ENCODE data around the gene CX3CL1. TPM values are rescaled to one million over a fixed set of nuclear protein-coding genes. Genes with fewer than 3 reads are reported as not detected.
A peak's percentile ranks its signal among the peaks of the same experiment; 100 is the strongest.

Gene CX3CL1
- total RNA-seq, 2 experiments from 2014 or later: 0.14 TPM; not detected in 1

- no peaks in the 10 kb centered on the region for H3K36me3 Mint-ChIP-seq
- H3K4me3 Mint-ChIP-seq: no peak overlapping the region
- H3K9me3 Mint-ChIP-seq: no peaks in the 10 kb centered on the region
- no peak for DNase-seq
- peaks cover 25% of the 10 kb centered on the region for H3K4me1 Mint-ChIP-seq
- no peak overlapping the region for H3K27ac Mint-ChIP-seq
- H3K27me3 Mint-ChIP-seq: peaks cover 57% of the 10 kb centered on the region
Measured at GRCh38 chr16:57348327-57348726, 24.0 kb upstream of the CX3CL1 start.

GRCh38 chr16:57349212-57350031 lies 22.9 kb upstream of the CX3CL1 start:
- Mint-ChIP-seq H3K9me3 (no peaks in the 10 kb centered on the region), H3K4me1 (peaks cover 25% of the 10 kb centered on the region), H3K36me3 (no peaks in the 10 kb centered on the region), H3K27ac (no peak overlapping the region), H3K4me3 (peak overlapping the region; percentile 15), H3K27me3 (peaks cover 52% of the 10 kb centered on the region)
- DNase-seq: peak; percentile 38

- no peaks in the 10 kb centered on the region for H3K36me3 Mint-ChIP-seq
- no peaks in the 10 kb centered on the region for H3K9me3 Mint-ChIP-seq
- no peak for DNase-seq
- H3K27me3 Mint-ChIP-seq: peaks cover 28% of the 10 kb centered on the region
- H3K4me3 Mint-ChIP-seq: no peak overlapping the region
- H3K27ac Mint-ChIP-seq: no peak overlapping the region
- peaks cover 19% of the 10 kb centered on the region for H3K4me1 Mint-ChIP-seq
Measured at GRCh38 chr16:57352636-57353047, 19.6 kb upstream of the CX3CL1 start.

- H3K4me3 Mint-ChIP-seq: no peak overlapping the region
- no peak for DNase-seq
- no peaks in the 10 kb centered on the region for H3K9me3 Mint-ChIP-seq
- H3K27me3 Mint-ChIP-seq: peaks cover 11% of the 10 kb centered on the region
- no peaks in the 10 kb centered on the region for H3K36me3 Mint-ChIP-seq
- H3K4me1 Mint-ChIP-seq: peaks cover 22% of the 10 kb centered on the region
- no peak overlapping the region for H3K27ac Mint-ChIP-seq
Measured at GRCh38 chr16:57354311-57354710, 18.0 kb upstream of the CX3CL1 start.

GRCh38 chr16:57355898-57356414 lies 16.3 kb upstream of the CX3CL1 start:
- no peaks in the 10 kb centered on the region for H3K9me3 Mint-ChIP-seq
- peaks cover 5% of the 10 kb centered on the region for H3K27me3 Mint-ChIP-seq
- no peak overlapping the region for H3K27ac Mint-ChIP-seq
- no peak for DNase-seq
- no peak overlapping the region for H3K4me3 Mint-ChIP-seq
- peaks cover 16% of the 10 kb centered on the region for H3K4me1 Mint-ChIP-seq
- H3K36me3 Mint-ChIP-seq: no peaks in the 10 kb centered on the region

- no peaks in the 10 kb centered on the region for H3K9me3 Mint-ChIP-seq
- DNase-seq: no peak
- peaks cover 16% of the 10 kb centered on the region for H3K4me1 Mint-ChIP-seq
- H3K27me3 Mint-ChIP-seq: peaks cover 5% of the 10 kb centered on the region
- H3K27ac Mint-ChIP-seq: no peak overlapping the region
- no peak overlapping the region for H3K4me3 Mint-ChIP-seq
- no peaks in the 10 kb centered on the region for H3K36me3 Mint-ChIP-seq
Measured at GRCh38 chr16:57356547-57356946, 15.7 kb upstream of the CX3CL1 start.

GRCh38 chr16:57357330-57358085 lies 14.8 kb upstream of the CX3CL1 start:
- DNase-seq: no peak
- peaks cover 16% of the 10 kb centered on the region for H3K4me1 Mint-ChIP-seq
- H3K27me3 Mint-ChIP-seq: peaks cover 5% of the 10 kb centered on the region
- H3K4me3 Mint-ChIP-seq: peak overlapping the region; percentile 2
- no peaks in the 10 kb centered on the region for H3K9me3 Mint-ChIP-seq
- H3K27ac Mint-ChIP-seq: peak overlapping the region; percentile 71
- no peaks in the 10 kb centered on the region for H3K36me3 Mint-ChIP-seq

- peaks cover 5% of the 10 kb centered on the region for H3K27me3 Mint-ChIP-seq
- no peak for DNase-seq
- H3K36me3 Mint-ChIP-seq: no peaks in the 10 kb centered on the region
- H3K27ac Mint-ChIP-seq: peak overlapping the region; percentile 71
- peak overlapping the region; percentile 2 for H3K4me3 Mint-ChIP-seq
- H3K4me1 Mint-ChIP-seq: peaks cover 16% of the 10 kb centered on the region
- H3K9me3 Mint-ChIP-seq: no peaks in the 10 kb centered on the region
Measured at GRCh38 chr16:57358086-57358420, 14.2 kb upstream of the CX3CL1 start.

- Mint-ChIP-seq H3K4me1 (peaks cover 16% of the 10 kb centered on the region), H3K9me3 (no peaks in the 10 kb centered on the region), H3K36me3 (no peaks in the 10 kb centered on the region), H3K27ac (peak within 1 kb of the TSS; percentile 71), H3K27me3 (peaks cover 5% of the 10 kb centered on the region), H3K4me3 (peak within 1 kb of the TSS; percentile 29)
- peak; percentile 36 for DNase-seq
Measured at GRCh38 chr16:57358527-57359095, 13.7 kb upstream of the CX3CL1 start, which contains the start of gene CCL22. CCL22 (plus strand) TSS chr16:57358783; CDS start chr16:57358817, 34 bp downstream.

- peaks cover 8% of the 10 kb centered on the region for H3K27me3 Mint-ChIP-seq
- H3K4me1 Mint-ChIP-seq: peaks cover 16% of the 10 kb centered on the region
- H3K9me3 Mint-ChIP-seq: no peaks in the 10 kb centered on the region
- no peaks in the 10 kb centered on the region for H3K36me3 Mint-ChIP-seq
- DNase-seq: no peak
- no peak overlapping the region for H3K4me3 Mint-ChIP-seq
- H3K27ac Mint-ChIP-seq: no peak overlapping the region
Measured at GRCh38 chr16:57360321-57360935, 11.9 kb upstream of the CX3CL1 start.

- Mint-ChIP-seq H3K9me3 (no peaks in the 10 kb centered on the region), H3K27me3 (peaks cover 8% of the 10 kb centered on the region), H3K27ac (no peak overlapping the region), H3K4me3 (no peak overlapping the region), H3K4me1 (peaks cover 16% of the 10 kb centered on the region), H3K36me3 (no peaks in the 10 kb centered on the region)
- no peak for DNase-seq
Measured at GRCh38 chr16:57361404-57361803, 10.9 kb upstream of the CX3CL1 start.

- H3K4me3 Mint-ChIP-seq: no peak overlapping the region
- no peaks in the 10 kb centered on the region for H3K36me3 Mint-ChIP-seq
- H3K9me3 Mint-ChIP-seq: no peaks in the 10 kb centered on the region
- H3K27ac Mint-ChIP-seq: no peak overlapping the region
- peaks cover 18% of the 10 kb centered on the region for H3K27me3 Mint-ChIP-seq
- no peaks in the 10 kb centered on the region for H3K4me1 Mint-ChIP-seq
- DNase-seq: no peak
Measured at GRCh38 chr16:57364143-57364542, 8.1 kb upstream of the CX3CL1 start.

GRCh38 chr16:57366544-57367040 lies 5.7 kb upstream of the CX3CL1 start:
- Mint-ChIP-seq H3K36me3 (no peaks in the 10 kb centered on the region), H3K4me1 (no peaks in the 10 kb centered on the region), H3K27me3 (peaks cover 18% of the 10 kb centered on the region), H3K4me3 (no peak overlapping the region), H3K27ac (no peak overlapping the region), H3K9me3 (no peaks in the 10 kb centered on the region)
- DNase-seq: no peak

- Mint-ChIP-seq H3K27ac (no peak overlapping the region), H3K36me3 (no peaks in the 10 kb centered on the region), H3K27me3 (peaks cover 18% of the 10 kb centered on the region), H3K4me3 (no peak overlapping the region), H3K9me3 (no peaks in the 10 kb centered on the region), H3K4me1 (no peaks in the 10 kb centered on the region)
- no peak for DNase-seq
Measured at GRCh38 chr16:57367116-57367752, 5.1 kb upstream of the CX3CL1 start.
